Measurements from ENCODE around the gene THG1L. TPM values are rescaled to one million over a fixed set of nuclear protein-coding genes. Genes with fewer than 3 reads are reported as not detected.

Gene THG1L
- total and polyA plus RNA-seq, 2 experiments from 2014 or later: 12.2 to 13.8 TPM

GRCh38 chr5:157734436-157734835 lies 3.2 kb downstream of the THG1L start:
- Histone ChIP-seq H3K36me3 (ENCODE audit: insufficient read depth) (peaks cover 44% of the 10 kb centered on the region), H3K79me2 (replicated peaks; ENCODE audit: insufficient read depth) (peaks cover 3% of the 10 kb centered on the region; the same call in 1 of the 2 replicates), H3F3A (replicated peaks; ENCODE audit: low read depth) (no peaks in the 10 kb centered on the region), H3K27ac (ENCODE audit: low read depth) (no peak overlapping the region), H3K27me3 (ENCODE audit: insufficient read depth) (no peaks in the 10 kb centered on the region), H3K9me2 (ENCODE audit: insufficient read depth) (no peaks in the 10 kb centered on the region), H3K4me3 (no peak overlapping the region), H3K4me1 (ENCODE audit: insufficient read depth) (0 out of 2 replicates have a peak, but pooled peaks cover 3% of the 10 kb centered on the region), H4K20me1 (replicated peaks; ENCODE audit: insufficient read depth) (0 out of 2 replicates have a peak, but pooled peaks cover 10% of the 10 kb centered on the region), H2AFZ (no peak overlapping the region), H3K4me2 (no peak overlapping the region)
- no peaks in the 10 kb centered on the region for H3K9me3 Mint-ChIP-seq
- H3K36me3 Mint-ChIP-seq (ENCODE audit: low read depth): peaks cover 57% of the 10 kb centered on the region
- no peak for ATAC-seq
- no peak overlapping the region for H3K4me3 Mint-ChIP-seq
- TF ChIP-seq CTCF (conservative IDR thresholded peaks at IDR 0.05; ENCODE audit: low read depth in 2 of 2) (no peak), REST (IDR thresholded peaks at IDR 0.05; ENCODE audit: unreplicated experiment) (no peak), ETS1 (IDR thresholded peaks at IDR 0.05) (no peak), POLR2AphosphoS5 (IDR thresholded peaks at IDR 0.05; ENCODE audit: low read depth) (no peak), ZNF114 (CRISPR knock-in tag; IDR thresholded peaks at IDR 0.05) (no peak), ZNF331 (CRISPR knock-in tag; IDR thresholded peaks at IDR 0.05; ENCODE audit: low read depth) (no peak), CREB1 (CRISPR knock-in tag; IDR thresholded peaks at IDR 0.05; ENCODE audit: low read depth) (no peak), ZNF462 (CRISPR knock-in tag; IDR thresholded peaks at IDR 0.05) (no peak)
- no peak overlapping the region for H3K27ac Mint-ChIP-seq
- DNase-seq (ENCODE audit: low spot score): no peak
- H3K27me3 Mint-ChIP-seq (ENCODE audit: insufficient read depth, low read depth, poor library complexity): peaks cover 12% of the 10 kb centered on the region
- peaks cover 5% of the 10 kb centered on the region for H3K4me1 Mint-ChIP-seq
